Heart left ventricle (tissue), 13 donors: ENCODE measurements around the gene IFIT1.

Experiments
- CTCF ChIP-seq, 12 donors: fragments of 200-600 bp; sonication (generic) in 4 of 12; IDR thresholded peaks; one replicate each; pipeline versions ENCODE4 v1.5.0 to v1.8.0; 2018 to 2022; ENCODE audit warnings: antibody characterized with exemption in 12 of 12, mild to moderate bottlenecking in 5 of 12
- POLR2A ChIP-seq, 2 donors: fragments of 450-650 bp; IDR thresholded peaks; one replicate each; pipeline ENCODE4 v1.6.1; 2017; ENCODE audit warnings: antibody characterized with exemption in 2 of 2, mild to moderate bottlenecking in 2 of 2, moderate library complexity in 2 of 2
- donor health status: ischemic (EF 13 %, LVEDD 7.1; RV severe dilation, severe dysfunction).
- donor health status: DM: no; HTN: yes; CAD: no.
- donor health status: DM: no; HTN: no; CAD: no.
- donor health status: ischemic (EF 25% LVEDD 6.9; RV normal size, moderate dysfunction).
- donor health status: ischemic (EF 25% LVEDD 5.7; RV mildly dilated, moderate dysfunction).
- donor health status: ischemic (EF 35%, LVEDD 5.7; RV mildly dilated, moderate dysfunction).
- donor health status: nonischemic (EF 11% LVEDD 7.7; RV severe dilation, severe dysfunction).
- donor health status: DM: yes; HTN: yes; CAD: no.
- donor health status: PGD.
- donor health status: ischemic (EF 29% LVEDD 5.4; RV normal size, mild dysfunction).
- donor health status: nonischemic (EF 23%, LVEDD 6.1; RV moderate dilation, normal function).

- TF ChIP-seq CTCF (IDR thresholded peaks at IDR 0.05) = no peak
- TF ChIP-seq POLR2A (IDR thresholded peaks at IDR 0.05) = no peak
Observed at GRCh38 chr10:89452193-89452592, 59.8 kb downstream of the IFIT1 start.
